ENCODE data around the gene PTGES2. TPM values are rescaled to one million over a fixed set of nuclear protein-coding genes. Genes with fewer than 3 reads are reported as not detected.

The PTGES2 gene
- total RNA-seq, 1 donor from 2014 or later: 39.5 TPM

- DNase-seq: no peak
These were observed 24.5 kb downstream of the PTGES2 start for GRCh38 chr9:128102861-128103588.

GRCh38 chr9:128102196-128102595 lies 25.3 kb downstream of the PTGES2 start:
- no peak for DNase-seq

- no peak for DNase-seq
These were observed 25.8 kb downstream of the PTGES2 start for GRCh38 chr9:128101690-128102089.

- DNase-seq: no peak
These were observed 26.3 kb downstream of the PTGES2 start for GRCh38 chr9:128101231-128101661.

- no peak for DNase-seq
These were observed 26.9 kb downstream of the PTGES2 start for GRCh38 chr9:128100581-128100980.

GRCh38 chr9:128099932-128100491 lies 27.5 kb downstream of the PTGES2 start:
- no peak for DNase-seq

- no peak for DNase-seq
These were observed 28.1 kb downstream of the PTGES2 start for GRCh38 chr9:128099231-128099931.

GRCh38 chr9:128098297-128099230 lies 29.0 kb downstream of the PTGES2 start:
- DNase-seq: peak; percentile 82

- no peak for DNase-seq
These were observed 29.8 kb downstream of the PTGES2 start for GRCh38 chr9:128097543-128098296.

GRCh38 chr9:128096616-128097536 lies 30.7 kb downstream of the PTGES2 start:
- DNase-seq: no peak

GRCh38 chr9:128094950-128095544 lies 32.5 kb downstream of the PTGES2 start:
- DNase-seq: no peak

- peak; percentile 84 for DNase-seq
These were observed 33.2 kb downstream of the PTGES2 start for GRCh38 chr9:128094166-128094949.

GRCh38 chr9:128093011-128093410 lies 34.5 kb downstream of the PTGES2 start:
- DNase-seq: no peak

GRCh38 chr9:128092199-128092977 lies 35.1 kb downstream of the PTGES2 start:
- no peak for DNase-seq

- peak; percentile 27 for DNase-seq
These were observed 36.0 kb downstream of the PTGES2 start for GRCh38 chr9:128091571-128091970.

- peak; percentile 95 for DNase-seq
These were observed 36.4 kb downstream of the PTGES2 start for GRCh38 chr9:128091144-128091543.

GRCh38 chr9:128089299-128089698 lies 38.2 kb downstream of the PTGES2 start:
- DNase-seq: no peak

GRCh38 chr9:128088253-128088945 lies 39.1 kb downstream of the PTGES2 start:
- DNase-seq: no peak
